HG03095 (cell line): ENCODE results near the gene COPE.

Experiments
- ATAC-seq: cut with Tn5 transposase; IDR thresholded peaks from one replicate; pipeline ENCODE4 v1.9.1; 2021; ENCODE audit warnings: moderate library complexity; ENCODE audit not compliant: unreplicated experiment

COPE gene

GRCh38 chr19:18853755-18854427, 65.3 kb downstream of the COPE start:
- ATAC-seq = no peak

DNA sequence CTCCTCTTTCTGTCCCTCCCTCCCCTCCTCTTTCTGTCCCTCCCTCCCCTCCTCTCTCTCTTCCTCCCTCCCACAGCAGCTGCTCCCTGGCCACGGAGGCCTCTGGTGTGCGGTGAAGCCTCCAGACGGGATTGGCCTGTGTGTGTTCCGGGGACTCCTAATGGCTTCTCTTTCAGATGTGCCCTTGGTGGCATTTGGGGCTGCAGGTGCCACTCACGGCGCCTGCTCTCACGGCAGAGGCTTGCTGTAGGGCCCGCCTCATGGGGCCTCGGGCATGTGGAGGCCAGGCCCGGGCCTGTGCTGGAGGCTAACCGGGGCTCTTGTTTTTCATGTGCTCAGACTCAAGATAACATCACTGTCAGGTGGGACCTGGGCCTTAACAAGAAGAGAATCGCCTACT, 66.5 kb downstream of the COPE start:
- ATAC-seq = no peak

GRCh38 chr19:18851673-18852325, 67.4 kb downstream of the COPE start:
- no peak for ATAC-seq

DNA sequence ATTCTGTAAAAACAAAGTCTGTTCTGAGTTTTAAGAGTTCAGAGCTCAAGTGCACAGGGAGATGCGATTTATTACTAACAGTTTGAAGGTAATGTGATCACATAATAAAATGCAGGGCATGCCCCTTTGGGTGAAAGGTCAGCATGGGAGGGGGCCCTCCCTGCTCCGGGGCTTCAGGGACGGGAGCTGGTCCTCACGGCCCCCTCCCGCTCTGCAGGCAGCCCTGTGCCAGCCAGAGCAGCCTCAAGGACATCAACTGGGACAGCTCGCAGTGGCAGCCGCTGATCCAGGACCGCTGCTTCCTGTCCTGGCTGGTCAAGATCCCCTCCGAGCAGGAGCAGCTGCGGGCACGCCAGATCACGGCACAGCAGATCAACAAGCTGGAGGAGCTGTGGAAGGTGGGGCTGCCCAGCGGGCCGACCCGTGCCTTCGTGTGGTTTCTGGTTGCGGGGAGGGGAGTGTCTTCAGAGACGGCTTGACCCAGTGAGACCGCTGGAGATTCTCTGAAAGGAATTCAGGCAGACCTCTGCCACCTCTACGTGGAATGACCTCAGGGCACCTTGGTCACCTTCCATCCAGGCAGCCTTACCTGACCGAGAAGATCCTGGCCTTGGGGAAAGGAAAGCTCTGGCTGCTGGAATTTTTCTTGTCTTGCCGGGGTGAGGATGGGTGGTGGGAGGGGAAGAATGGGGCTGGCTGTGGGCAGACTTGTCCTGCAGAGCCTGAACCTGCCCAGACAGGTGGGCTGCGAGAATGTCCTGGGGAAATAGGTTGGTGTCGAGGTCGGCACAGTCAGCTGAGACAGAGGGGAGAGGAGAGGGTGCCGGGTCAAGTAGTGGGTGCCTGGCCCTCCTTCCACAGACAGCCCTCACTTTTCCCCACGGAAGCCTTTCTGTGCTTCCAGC, 68.5 kb downstream of the COPE start:
- ATAC-seq = no peak

- ATAC-seq = no peak
Measured at GRCh38 chr19:18849838-18850400, 69.3 kb downstream of the COPE start.
